Fibroblast of lung (primary cell): Measurements from ENCODE around the gene SIKE1. TPM values are rescaled to one million over a fixed set of nuclear protein-coding genes. Genes with fewer than 3 reads are reported as not detected.

Source experiments
- DNase-seq, 2 donors: peaks; one replicate each; pipeline versions ENCODE4 v3.0.0 to v3.0.0-alpha.2; 2010; ENCODE audit warnings: low read depth in 2 of 2
- H2AFZ ChIP-seq: 2 replicates; pipeline ENCODE4 v1.5.1; 2012; ENCODE audit warnings: low read length, control low read depth, inconsistent platforms
- H3K27ac ChIP-seq: 2 replicates; pipeline ENCODE4 v1.5.1; 2011; ENCODE audit warnings: low read length, control low read depth; ENCODE audit not compliant: insufficient read depth
- H3K27me3 ChIP-seq: 2 replicates; pipeline ENCODE4 v1.5.1; 2011; ENCODE audit warnings: mild to moderate bottlenecking, low read length; ENCODE audit not compliant: control insufficient read depth, insufficient read depth
- H3K36me3 ChIP-seq: 2 replicates; pipeline ENCODE4 v1.5.1; 2011; ENCODE audit warnings: low read length; ENCODE audit not compliant: control insufficient read depth, insufficient read depth
- H3K4me1 ChIP-seq: 2 replicates; pipeline ENCODE4 v1.5.1; 2011; ENCODE audit warnings: low read length; ENCODE audit not compliant: control insufficient read depth, insufficient read depth; ENCODE audit errors: extremely low read depth
- H3K4me2 ChIP-seq: 2 replicates; pipeline ENCODE4 v1.5.1; 2011; ENCODE audit warnings: low read length, control low read depth; ENCODE audit not compliant: insufficient read depth; ENCODE audit errors: extremely low read depth
- H3K4me3 ChIP-seq, 4 experiments: fragments of 200-600 bp in 1 of 4; sonication (generic) in 1 of 4; replicated peaks in 1 of 4; 2 replicates each; pipeline ENCODE4 v1.5.1; 2011 to 2016; ENCODE audit warnings: low read length in 4 of 4, low read depth in 3 of 4, mild to moderate bottlenecking in 3 of 4, control low read depth in 2 of 4, inconsistent platforms in 1 of 4, mixed read lengths in 1 of 4; ENCODE audit not compliant: insufficient read depth in 1 of 4; ENCODE audit errors: control extremely low read depth in 1 of 4
- H3K79me2 ChIP-seq: 2 replicates; pipeline ENCODE4 v1.5.1; 2012; ENCODE audit warnings: mild to moderate bottlenecking, low read length, inconsistent platforms; ENCODE audit not compliant: control insufficient read depth, insufficient read depth
- H3K9ac ChIP-seq: 2 replicates; pipeline ENCODE4 v1.5.1; 2011; ENCODE audit warnings: mild to moderate bottlenecking, low read length, control low read depth; ENCODE audit not compliant: insufficient read depth
- H3K9me3 ChIP-seq: 2 replicates; pipeline ENCODE4 v1.5.1; 2012; ENCODE audit warnings: low read depth, low read length; ENCODE audit not compliant: control insufficient read depth, insufficient read depth
- H4K20me1 ChIP-seq: 2 replicates; pipeline ENCODE4 v1.5.1; 2011; ENCODE audit warnings: low read length; ENCODE audit not compliant: control insufficient read depth, insufficient read depth; ENCODE audit errors: extremely low read depth
- CTCF ChIP-seq, 2 donors: IDR thresholded peaks in 1 of 2; conservative IDR thresholded peaks in 1 of 2; 1 replicate in 1 of 2; 2 replicates in 1 of 2; pipeline ENCODE4 v1.5.1; 2011 to 2012; ENCODE audit warnings: low read length in 2 of 2, control low read depth in 1 of 2, inconsistent platforms in 1 of 2, low read depth in 1 of 2, mild to moderate bottlenecking in 1 of 2
- EZH2 ChIP-seq: IDR thresholded peaks from 2 replicates; pipeline ENCODE4 v1.5.1; 2012; ENCODE audit warnings: low read length, control low read depth, mild to moderate bottlenecking; ENCODE audit errors: missing control alignments
- polyA plus RNA-seq, 2 donors: library from polyadenylated mRNA; depleted of rRNA in 1 of 2; stranded (reverse) in 1 of 2; unstranded in 1 of 2; fragments of >200 nt; gene quantifications; 2 replicates each; pipeline ENCODE4 v1.2.1, GENCODE V29; 2011 to 2012; ENCODE audit warnings: missing spikeins in 1 of 2
- total RNA-seq: library from RNA; depleted of rRNA; stranded (reverse); fragments of >200 nt; gene quantifications from 2 replicates; pipeline ENCODE4 v1.2.1, GENCODE V29; 2014

Gene SIKE1
- total and polyA plus RNA-seq, 2 donors (not counting 1 experiment from before 2014, with no cell fraction given), result 48.8 to 69.5 TPM

- Histone ChIP-seq H3K4me3 (no peak overlapping the region), H3K4me2 (no peak overlapping the region), H2AFZ (no peak overlapping the region), H3K27ac (no peak overlapping the region), H3K79me2 (peaks cover 100% of the 10 kb centered on the region), H3K9ac (no peak overlapping the region), H3K4me1 (no peaks in the 10 kb centered on the region), H3K36me3 (peaks cover 6% of the 10 kb centered on the region), H3K27me3 (no peaks in the 10 kb centered on the region), H4K20me1 (peaks cover 6% of the 10 kb centered on the region), H3K9me3 (no peaks in the 10 kb centered on the region)
- TF ChIP-seq CTCF (conservative IDR thresholded peaks at IDR 0.05 in 1 of 2, IDR thresholded peaks at IDR 0.05 in 1 of 2; ENCODE audit: low read depth in 1 of 2, low read length in 2 of 2) (no peak), EZH2 (no peak)
- DNase-seq, result no peak
These were observed 33.9 kb downstream of the SIKE1 start for GRCh38 chr1:114746450-114747121.

GRCh38 chr1:114745291-114745690, 35.2 kb downstream of the SIKE1 start:
- Histone ChIP-seq H3K4me3 (no peak overlapping the region), H3K27ac (no peak overlapping the region), H3K4me2 (no peak overlapping the region), H3K9me3 (no peaks in the 10 kb centered on the region), H3K27me3 (no peaks in the 10 kb centered on the region), H3K79me2 (peaks cover 100% of the 10 kb centered on the region), H3K36me3 (peaks cover 6% of the 10 kb centered on the region), H3K4me1 (no peaks in the 10 kb centered on the region), H3K9ac (no peak overlapping the region), H2AFZ (no peak overlapping the region), H4K20me1 (no peaks in the 10 kb centered on the region)
- TF ChIP-seq CTCF (conservative IDR thresholded peaks at IDR 0.05 in 1 of 2, IDR thresholded peaks at IDR 0.05 in 1 of 2; ENCODE audit: low read depth in 1 of 2, low read length in 2 of 2) (no peak), EZH2 (no peak)
- DNase-seq, result peak in 1 of 2 donors; percentile 72

- no peaks in the 10 kb centered on the region for H4K20me1 ChIP-seq
- H3K27ac ChIP-seq, result no peak overlapping the region
- H3K4me1 ChIP-seq, result no peaks in the 10 kb centered on the region
- no peak for TF ChIP-seq EZH2
- TF ChIP-seq CTCF (conservative IDR thresholded peaks at IDR 0.05 in 1 of 2, IDR thresholded peaks at IDR 0.05 in 1 of 2; ENCODE audit: low read depth in 1 of 2, low read length in 2 of 2), result no peak
- H3K9ac ChIP-seq, result no peak overlapping the region
- H3K36me3 ChIP-seq, result peaks cover 5% of the 10 kb centered on the region
- no peak overlapping the region for H3K4me2 ChIP-seq
- H3K4me3 ChIP-seq, result no peak overlapping the region
- no peaks in the 10 kb centered on the region for H3K27me3 ChIP-seq
- H2AFZ ChIP-seq, result no peak overlapping the region
- peaks cover 85% of the 10 kb centered on the region for H3K79me2 ChIP-seq
- H3K9me3 ChIP-seq, result no peaks in the 10 kb centered on the region
- no peak for DNase-seq
These were observed 38.3 kb downstream of the SIKE1 start for GRCh38 chr1:114741963-114742746.
